ENCODE results near the gene EIF4G1. TPM values are rescaled to one million over a fixed set of nuclear protein-coding genes. Genes with fewer than 3 reads are reported as not detected.

EIF4G1 gene
- total and polyA plus RNA-seq, 2 of the 4 experiments (the other 2 are of a cell fraction), result 225 to 274 TPM

- WGBS, 2 experiments (ENCODE audit: extremely low coverage in 2 of 2, insufficient read length in 1 of 2), result 89% methylated on average over 5 of the region's 7 CpGs; no CpG with 5 or more reads in 1 of the 2 experiments
- ATAC-seq (ENCODE audit: low read depth) (no peak), DNase-seq (no peak)
- dilution Hi-C loops (cut with HindIII; ENCODE audit: low sequenced_read_pairs, unreplicated experiment) (no loop called here), intact Hi-C loops (cut with micrococcal nuclease) (no loop called here), in situ Hi-C loops (cut with MboI; ENCODE audit: low sequenced_read_pairs) (no loop called here)
- no peak overlapping the region for H2BK120ac ChIP-seq (ENCODE audit: low read depth, low read length)
- H4K20me1 ChIP-seq (ENCODE audit: insufficient read depth, low read length), result peaks cover 68% of the 10 kb centered on the region
- peaks cover 37% of the 10 kb centered on the region for H3K36me3 ChIP-seq (ENCODE audit: control insufficient read depth, insufficient read depth, low read length)
- BruUV-seq (replicated peaks), result no TSS peak
- H3K9me3 ChIP-seq (ENCODE audit: control insufficient read depth, insufficient read depth, low read length), result no peaks in the 10 kb centered on the region
- no peak overlapping the region for H4K8ac ChIP-seq (ENCODE audit: low read depth in 2 of 2, low read length in 2 of 2)
- peak overlapping the region; percentile 23 for H2AK9ac ChIP-seq (replicated peaks; ENCODE audit: low read depth, low read length, poor library complexity)
- no peak overlapping the region for H2BK15ac ChIP-seq (ENCODE audit: low read depth, low read length)
- no peaks in the 10 kb centered on the region for H3K27me3 ChIP-seq (ENCODE audit: control insufficient read depth, insufficient read depth, low read length)
- no peak overlapping the region for H4K5ac ChIP-seq (ENCODE audit: low read depth, low read length)
- H3K4ac ChIP-seq (ENCODE audit: low read depth, low read length), result peak overlapping the region; percentile 97; the same call in 1 of the 2 replicates
- peak overlapping the region; percentile 98 for H3K9ac ChIP-seq (ENCODE audit: low read depth, low read length)
- H2AFZ ChIP-seq (replicated peaks; ENCODE audit: low read length, poor library complexity), result peak overlapping the region; percentile 5
- peaks cover 27% of the 10 kb centered on the region for H3K9me1 ChIP-seq (ENCODE audit: insufficient read depth, low read length)
- no peak overlapping the region for H3K18ac ChIP-seq (ENCODE audit: low read depth, low read length)
- H3K56ac ChIP-seq (ENCODE audit: extremely low read depth, insufficient read depth, low read length), result peak overlapping the region; percentile 22; the same call in 1 of the 2 replicates
- TF ChIP-seq USF2 (IDR thresholded peaks at IDR 0.05; ENCODE audit: low read depth, low read length), result no peak
- no peak for TF ChIP-seq SMC3 (IDR thresholded peaks at IDR 0.05; ENCODE audit: low read depth, low read length)
- TF ChIP-seq ELK1 (IDR thresholded peaks at IDR 0.05; ENCODE audit: borderline replicate concordance, low read depth, low read length), result no peak
- no peak for TF ChIP-seq CHD1 (IDR thresholded peaks at IDR 0.05; ENCODE audit: low read depth, low read length)
- no peak for TF ChIP-seq RAD21 (IDR thresholded peaks at IDR 0.05; ENCODE audit: low read length)
- no peak for TF ChIP-seq RCOR1 (IDR thresholded peaks at IDR 0.05; ENCODE audit: insufficient replicate concordance, low read length)
- no peak for TF ChIP-seq MAZ (IDR thresholded peaks at IDR 0.05; ENCODE audit: borderline replicate concordance, low read depth, low read length)
- TF ChIP-seq NFE2L2 (IDR thresholded peaks at IDR 0.05; ENCODE audit: low read depth, low read length), result no peak
- TF ChIP-seq FOS (IDR thresholded peaks at IDR 0.05; ENCODE audit: low read depth, low read length), result no peak
- no peak for TF ChIP-seq RFX5 (IDR thresholded peaks at IDR 0.05; ENCODE audit: low read depth, low read length)
- no peak for TF ChIP-seq MXI1 (IDR thresholded peaks at IDR 0.05; ENCODE audit: borderline replicate concordance, low read depth, low read length)
- no peak for TF ChIP-seq MAFK (IDR thresholded peaks at IDR 0.05; ENCODE audit: low read depth, low read length)
- TF ChIP-seq CTCF (conservative IDR thresholded peaks at IDR 0.05; ENCODE audit: low read depth, low read length), result no peak
- H3K14ac ChIP-seq (replicated peaks; ENCODE audit: low read depth, low read length), result peak overlapping the region; percentile 7; the same call in 1 of the 2 replicates
- peak overlapping the region; percentile 95 for H3K4me2 ChIP-seq (ENCODE audit: low read depth, low read length)
- H3K4me1 ChIP-seq (ENCODE audit: control insufficient read depth, insufficient read depth, low read length), result peaks cover 25% of the 10 kb centered on the region
- POLR2A ChIA-PET (ENCODE audit: unreplicated experiment), result no interaction called here
- CTCF ChIA-PET, result no interaction called here
- H4K91ac ChIP-seq (ENCODE audit: insufficient read depth, low read depth, low read length), result no peak overlapping the region
- peak overlapping the region; percentile 5; the same call in 1 of the 2 replicates for H3K27ac ChIP-seq (ENCODE audit: insufficient read depth, low read length)
- H3K79me1 ChIP-seq (ENCODE audit: low read depth in 1 of 2, low read length in 2 of 2), result peaks cover 12 to 47% of the 10 kb centered on the region in 2 experiments
- H2BK5ac ChIP-seq (ENCODE audit: low read depth, low read length, poor library complexity, severe bottlenecking), result no peak overlapping the region
- H3K4me3 ChIP-seq (ENCODE audit: insufficient read depth, low read depth, low read length), result peak overlapping the region; percentile 91
- peak overlapping the region; percentile 44 for H3K23ac ChIP-seq (ENCODE audit: low read depth, low read length)
- no peak overlapping the region for H2BK20ac ChIP-seq (ENCODE audit: low read depth, low read length)
- H2AK5ac ChIP-seq (ENCODE audit: low read depth, low read length), result peak overlapping the region; percentile 9; the same call in 1 of the 2 replicates
Observed at GRCh38 chr3:184316792-184317191, 2.4 kb downstream of the EIF4G1 start.

Measured in IMR-90 (cell line).